SK-N-SH (cell line): ENCODE measurements around the gene EHD2. TPM values are rescaled to one million over a fixed set of nuclear protein-coding genes. Genes with fewer than 3 reads are reported as not detected.
A peak's percentile ranks its signal among the peaks of the same experiment; 100 is the strongest.

ENCODE experiments used
- CTCF ChIA-PET: fragments of 300-600, 350-600 bp; formaldehyde crosslinking; extraction: SDS; loops from one replicate; lab custom pipeline; 2021; lab: Yijun Ruan, JAX
- POLR2A ChIA-PET: fragments of 350-600 bp; sonication (Branson Sonifier 250); formaldehyde crosslinking; extraction: SDS; loops from one replicate; lab custom pipeline; 2020; ENCODE audit warnings: antibody characterized with exemption, inconsistent platforms; lab: Yijun Ruan, JAX
- DNase-seq: peaks from one replicate; pipeline ENCODE4 v3.0.0; 2012
- H2AFZ ChIP-seq: fragments of 200-600 bp; sonication (generic); 2 replicates; pipeline ENCODE4 v1.8.1; 2016; ENCODE audit warnings: antibody characterized with exemption, mild to moderate bottlenecking, low read depth
- H3F3A ChIP-seq: fragments of 200-600 bp; sonication (generic); replicated peaks from 2 replicates; pipeline ENCODE3; 2016; ENCODE audit warnings: antibody characterized with exemption, mild to moderate bottlenecking; ENCODE audit not compliant: insufficient read depth
- H3K27ac ChIP-seq, 2 experiments: fragments of 200-500 bp in 1 of 2; fragments of 200-600 bp in 1 of 2; sonication (Bioruptor generic) in 1 of 2; sonication (generic), shearing (Covaris generic) in 1 of 2; 2 replicates each; pipeline versions ENCODE4 v1.5.1 to v1.6.1; 2014 to 2016; ENCODE audit warnings: low read depth in 2 of 2, inconsistent platforms in 1 of 2, low read length in 1 of 2, mild to moderate bottlenecking in 1 of 2, mixed read lengths in 1 of 2
- H3K27me3 ChIP-seq: fragments of 200-600 bp; sonication (generic), shearing (Covaris generic); 2 replicates; pipeline ENCODE4 v1.6.1; 2016; ENCODE audit warnings: mixed run types; ENCODE audit not compliant: insufficient read depth
- H3K36me3 ChIP-seq, 2 experiments: fragments of 200-500 bp in 1 of 2; fragments of 200-600 bp in 1 of 2; sonication (Bioruptor generic) in 1 of 2; sonication (generic) in 1 of 2; replicated peaks in 1 of 2; 2 replicates each; pipeline versions ENCODE3 to v1.5.1; 2014 to 2016; ENCODE audit warnings: low read length in 1 of 2, mild to moderate bottlenecking in 1 of 2; ENCODE audit not compliant: insufficient read depth in 2 of 2, control insufficient read depth in 1 of 2
- H3K4me1 ChIP-seq, 2 experiments: fragments of 200-500 bp in 1 of 2; fragments of 200-600 bp in 1 of 2; sonication (Bioruptor generic) in 1 of 2; sonication (generic), shearing (Covaris generic) in 1 of 2; 2 replicates each; pipeline versions ENCODE4 v1.5.1 to v1.6.1; 2014 to 2016; ENCODE audit warnings: low read depth in 1 of 2, low read length in 1 of 2, mixed run types in 1 of 2; ENCODE audit not compliant: insufficient read depth in 2 of 2, control insufficient read depth in 1 of 2
- H3K4me2 ChIP-seq: fragments of 200-600 bp; sonication (generic), shearing (Covaris generic); 2 replicates; pipeline ENCODE4 v1.6.1; 2017; ENCODE audit warnings: mixed run types
- H3K4me3 ChIP-seq, 2 experiments: fragments of 200-500 bp in 1 of 2; fragments of 200-600 bp in 1 of 2; sonication (Bioruptor generic) in 1 of 2; sonication (generic), shearing (Covaris generic) in 1 of 2; 2 replicates each; pipeline versions ENCODE4 v1.5.1 to v1.8.1; 2014 to 2016; ENCODE audit warnings: low read depth in 2 of 2, inconsistent platforms in 1 of 2, low read length in 1 of 2, mild to moderate bottlenecking in 1 of 2, mixed read lengths in 1 of 2, moderate library complexity in 1 of 2
- H3K79me2 ChIP-seq: fragments of 200-600 bp; sonication (generic); 2 replicates; pipeline ENCODE4 v1.8.1; 2017; ENCODE audit warnings: mild to moderate bottlenecking; ENCODE audit not compliant: insufficient read depth
- H3K9ac ChIP-seq: fragments of 200-600 bp; sonication (generic); 2 replicates; pipeline ENCODE4 v1.6.1; 2017; ENCODE audit warnings: mixed run types
- H3K9me2 ChIP-seq: fragments of 200-600 bp; sonication (generic); 2 replicates; pipeline ENCODE4 v1.6.1; 2017; ENCODE audit warnings: mixed run types
- H3K9me3 ChIP-seq: fragments of 200-600 bp; sonication (generic); 2 replicates; pipeline ENCODE4 v1.6.1; 2017; ENCODE audit warnings: mixed run types, mild to moderate bottlenecking, moderate library complexity
- H4K20me1 ChIP-seq: fragments of 200-600 bp; sonication (generic); 2 replicates; pipeline ENCODE4 v1.6.1; 2017; ENCODE audit warnings: mild to moderate bottlenecking, mixed run types; ENCODE audit not compliant: insufficient read depth
- CHD2 ChIP-seq: fragments of 150-350 bp; IDR thresholded peaks from 2 replicates; pipeline ENCODE4 v1.6.1; 2018; ENCODE audit warnings: low read length; ENCODE audit not compliant: partially characterized antibody
- CTCF ChIP-seq: fragments of 200-600 bp; sonication (generic); IDR thresholded peaks from 2 replicates; pipeline ENCODE4 v1.6.1; 2017; ENCODE audit warnings: antibody characterized with exemption, mild to moderate bottlenecking, moderate library complexity
- ELF1 ChIP-seq: IDR thresholded peaks from 2 replicates; pipeline ENCODE4 v1.4.0; 2012
- EP300 ChIP-seq, 2 experiments: IDR thresholded peaks; 2 replicates each; pipeline versions ENCODE4 v1.4.0 to v1.6.1; 2012; ENCODE audit warnings: borderline replicate concordance in 1 of 2, low read depth in 1 of 2, low read length in 1 of 2
- EZH2phosphoT487 ChIP-seq: fragments of 200-600 bp; sonication (generic); IDR thresholded peaks from 2 replicates; pipeline ENCODE4 v1.6.1; 2017; ENCODE audit warnings: low read depth, mixed run types, mild to moderate bottlenecking, antibody characterized with exemption, moderate library complexity, borderline replicate concordance
- FOXJ3 ChIP-seq: sonication (generic); formaldehyde crosslinking; IDR thresholded peaks from 2 replicates; pipeline ENCODE4 v1.5.1; 2020; ENCODE audit warnings: mild to moderate bottlenecking, missing genetic modification reagents
- GABPA ChIP-seq: IDR thresholded peaks from 2 replicates; pipeline ENCODE4 v1.4.0; 2012; ENCODE audit warnings: low read depth, mild to moderate bottlenecking
- JUND ChIP-seq: IDR thresholded peaks from 2 replicates; pipeline ENCODE4 v1.4.0; 2012
- MAX ChIP-seq: IDR thresholded peaks from 2 replicates; pipeline ENCODE4 v1.4.0; 2012; ENCODE audit warnings: low read depth
- MXI1 ChIP-seq: IDR thresholded peaks from 2 replicates; pipeline ENCODE4 v1.6.1; 2012; ENCODE audit warnings: mild to moderate bottlenecking, low read depth, low read length, improper control_type of control experiment
- NRF1 ChIP-seq: IDR thresholded peaks from 2 replicates; pipeline ENCODE4 v1.6.1; 2012; ENCODE audit warnings: low read depth, mild to moderate bottlenecking, low read length
- PBX3 ChIP-seq: IDR thresholded peaks from 2 replicates; pipeline ENCODE4; 2012
- POLR2AphosphoS5 ChIP-seq: IDR thresholded peaks from 2 replicates; pipeline ENCODE4 v1.6.1; 2012; ENCODE audit warnings: low read depth, low read length
- REST ChIP-seq: IDR thresholded peaks from 2 replicates; pipeline ENCODE4 v1.6.1; 2012; ENCODE audit warnings: mild to moderate bottlenecking, low read depth, low read length, moderate library complexity
- RFX5 ChIP-seq: IDR thresholded peaks from 2 replicates; pipeline ENCODE4 v1.6.1; 2012; ENCODE audit warnings: mild to moderate bottlenecking, improper control_type of control experiment, low read length
- SIN3A ChIP-seq: IDR thresholded peaks from 2 replicates; pipeline ENCODE4 v1.6.1; 2012; ENCODE audit warnings: low read depth, mild to moderate bottlenecking, low read length, moderate library complexity, borderline replicate concordance
- TAF1 ChIP-seq: IDR thresholded peaks from 2 replicates; pipeline ENCODE4 v1.6.1; 2012; ENCODE audit warnings: low read depth, mild to moderate bottlenecking, low read length, moderate library complexity, borderline replicate concordance
- TEAD4 ChIP-seq: IDR thresholded peaks from 2 replicates; pipeline ENCODE4 v1.4.0; 2012; ENCODE audit warnings: mild to moderate bottlenecking, borderline replicate concordance; ENCODE audit not compliant: insufficient read depth
- YY1 ChIP-seq: IDR thresholded peaks from 2 replicates; pipeline ENCODE4 v1.4.0; 2012; ENCODE audit warnings: low read depth, mild to moderate bottlenecking
- ZBTB33 ChIP-seq: IDR thresholded peaks from 2 replicates; pipeline ENCODE4 v1.4.0; 2012; ENCODE audit warnings: low read depth, borderline replicate concordance
- WGBS: methylation state at CpG from one replicate; pipeline ENCODE4 v1.1.6; 2017; ENCODE audit warnings: low lambda C conversion rate; 5-methylcytosine and 5-hydroxymethylcytosine counted together
- polyA plus RNA-seq, 3 experiments: library from polyadenylated mRNA; depleted of rRNA; stranded (reverse); fragments of >200 nt; gene quantifications; 2 replicates each; pipeline ENCODE4 v1.2.3, GENCODE V29; 2012

The EHD2 gene
- polyA plus RNA-seq, 1 of the 3 experiments (the other 2 are of a cell fraction): 55.5 TPM

GRCh38 chr19:47745010-47745901, 32.0 kb downstream of the EHD2 start, which contains the start of gene NOP53:
TSS of gene NOP53 (plus strand) at chr19:47745546. CDS start at chr19:47745560, 14 bp downstream.
- peak; percentile 89; the same call in 1 of the 2 replicates for TF ChIP-seq TAF1
- TF ChIP-seq CHD2: peak; percentile 80
- TF ChIP-seq EP300 (IDR thresholded peaks at IDR 0.05; ENCODE audit: borderline replicate concordance in 1 of 2, low read depth in 1 of 2, low read length in 1 of 2): peak in 1 of 2 experiments; percentile 39; a peak in 1 of 4 replicates
- TF ChIP-seq SIN3A: peak; percentile 56; the same call in 1 of the 2 replicates
- peak; percentile 95 for TF ChIP-seq POLR2AphosphoS5
- TF ChIP-seq MAX: peak; percentile 70; the same call in 1 of the 2 replicates
- TF ChIP-seq PBX3: peak; percentile 55
- TF ChIP-seq CTCF: no peak
- TF ChIP-seq REST: peak; percentile 33; the same call in 1 of the 2 replicates
- TF ChIP-seq YY1: peak; percentile 100
- TF ChIP-seq GABPA: peak; percentile 92
- TF ChIP-seq RFX5: no peak
- peak; percentile 75 for TF ChIP-seq NRF1
- 0 out of 2 replicates have a peak, but pooled peaks have one; percentile 27 for TF ChIP-seq TEAD4
- no peak for TF ChIP-seq FOXJ3 (CRISPR knock-in tag)
- TF ChIP-seq EZH2phosphoT487: no peak
- TF ChIP-seq JUND: peak; percentile 29; the same call in 1 of the 2 replicates
- peak; percentile 78 for TF ChIP-seq MXI1
- TF ChIP-seq ZBTB33: 0 out of 2 replicates have a peak, but pooled peaks have one; percentile 40
- peak; percentile 70 for TF ChIP-seq ELF1
- peak within 1 kb of the TSS; percentile 83 for H3K9ac ChIP-seq
- H3K4me3 ChIP-seq: peak within 1 kb of the TSS; percentile 65 to 83
- H3K36me3 ChIP-seq: peaks cover 20 to 35% of the 10 kb centered on the region in 2 experiments
- H2AFZ ChIP-seq: no peak within 1 kb of the TSS; the same call in 1 of the 2 replicates
- ChIA-PET CTCF (interaction anchor here (0.8 to 17.6 kb wide), 7 partner anchors 11 to 449 kb away, joined by 3 to 475 read pairs (median 3); partner anchors contain the start of gene EHD2), POLR2A (interaction anchor here (0.6 to 1.9 kb wide), 6 partner anchors 10 to 1373 kb away, joined by 3 to 5 read pairs (median 3); partner anchors contain the start of gene EHD2)
- H3K79me2 ChIP-seq: peaks cover 41% of the 10 kb centered on the region
- peaks cover 28% of the 10 kb centered on the region for H3F3A ChIP-seq
- H3K9me2 ChIP-seq: no peaks in the 10 kb centered on the region
- peak within 1 kb of the TSS; percentile 73 for H3K4me2 ChIP-seq
- peak within 1 kb of the TSS; percentile 91 to 97 for H3K27ac ChIP-seq
- DNase-seq: peak; percentile 96
- no peaks in the 10 kb centered on the region for H3K27me3 ChIP-seq
- H4K20me1 ChIP-seq: peaks cover 6% of the 10 kb centered on the region; the same call in 1 of the 2 replicates
- H3K9me3 ChIP-seq: no peaks in the 10 kb centered on the region
- 9% methylated on average over 23 of the region's 53 CpGs for WGBS
- H3K4me1 ChIP-seq: peaks cover 12 to 14% of the 10 kb centered on the region in 2 experiments; a peak in 1 of 4 replicates
